K562 (cell line): ENCODE measurements around the gene TCF7. TPM values are rescaled to one million over a fixed set of nuclear protein-coding genes. Genes with fewer than 3 reads are reported as not detected.

ENCODE experiments used
- ATAC-seq: fragments of 200-7000 bp; cut with Tn5 transposase; 3 replicates; pipeline ENCODE4 v1.9.1; 2020; ENCODE audit warnings: moderate library complexity
- BruUV-seq: library from RNA; stranded (reverse); fragments of 400-500 nt; replicated peaks from 2 replicates; lab custom pipeline; 2021; lab: Mats Ljungman, UMichigan
- CTCF ChIA-PET: fragments of 300-600 bp; formaldehyde crosslinking; extraction: SDS; loops from one replicate; lab custom pipeline; 2021; ENCODE audit warnings: low intra/inter-chr PET ratio; lab: Yijun Ruan, JAX
- POLR2A ChIA-PET: fragments of 300-600, 350-650 bp; sonication (Branson Sonifier 250); formaldehyde crosslinking; extraction: SDS; loops from one replicate; lab custom pipeline; 2021; ENCODE audit warnings: antibody characterized with exemption, inconsistent platforms; lab: Yijun Ruan, JAX
- DNase-seq, 4 experiments: peaks; one replicate each; pipeline versions ENCODE4 v3.0.0 to v3.0.0-alpha.2; 2011 to 2018; ENCODE audit warnings: low spot score in 3 of 4, mixed read lengths in 3 of 4; ENCODE audit errors: extremely low read depth in 1 of 4
- FAIRE-seq: peaks from 2 replicates; lab custom pipeline; 2011; peaks lifted over from hg19 to GRCh38; lab: Jason Lieb, UNC
- H2AFZ ChIP-seq: 2 replicates; pipeline ENCODE4 v1.6.0; 2011; ENCODE audit warnings: low read depth, low read length, control low read depth, inconsistent platforms
- H3K27ac ChIP-seq: fragments of 200-600 bp; 3 replicates; pipeline ENCODE4 v1.8.0; 2011; ENCODE audit warnings: low read depth, mild to moderate bottlenecking, control low read depth, inconsistent platforms, low read length, moderate library complexity, mixed read lengths; ENCODE audit errors: extremely low read depth
- H3K27me3 ChIP-seq, 2 experiments: fragments of 300-600 bp in 1 of 2; 2 replicates in 1 of 2; 3 replicates in 1 of 2; pipeline versions ENCODE4 v1.6.0 to v1.8.0; 2011; ENCODE audit warnings: inconsistent platforms in 2 of 2, low read length in 2 of 2, mild to moderate bottlenecking in 1 of 2, mixed read lengths in 1 of 2, moderate library complexity in 1 of 2; ENCODE audit not compliant: control insufficient read depth in 2 of 2, insufficient read depth in 2 of 2
- H3K36me3 ChIP-seq: fragments of 300-600 bp; 3 replicates; pipeline ENCODE4 v1.8.0; 2011; ENCODE audit warnings: mild to moderate bottlenecking, low read length, inconsistent platforms; ENCODE audit not compliant: control insufficient read depth, insufficient read depth
- H3K4me1 ChIP-seq, 2 experiments: fragments of 200-600 bp in 1 of 2; replicated peaks in 1 of 2; 2 replicates in 1 of 2; 3 replicates in 1 of 2; pipeline versions ENCODE4 v1.5.1 to v1.8.0; 2011; ENCODE audit warnings: inconsistent platforms in 2 of 2, low read length in 2 of 2, mild to moderate bottlenecking in 1 of 2, mixed read lengths in 1 of 2, moderate library complexity in 1 of 2; ENCODE audit not compliant: control insufficient read depth in 2 of 2, insufficient read depth in 2 of 2
- H3K4me2 ChIP-seq: 2 replicates; pipeline ENCODE4 v1.6.1; 2011; ENCODE audit warnings: low read length, control low read depth, inconsistent platforms, mixed read lengths; ENCODE audit not compliant: insufficient read depth
- H3K4me3 ChIP-seq: fragments of 200-600 bp; sonication (generic), shearing (Covaris generic); 2 replicates; pipeline ENCODE4 v1.5.1; 2016; ENCODE audit warnings: control low read depth, inconsistent platforms
- H3K79me2 ChIP-seq: fragments of 200-600 bp; 3 replicates; pipeline ENCODE4 v1.8.0; 2011; ENCODE audit warnings: low read length, inconsistent platforms; ENCODE audit not compliant: control insufficient read depth, insufficient read depth
- H3K9ac ChIP-seq, 2 experiments: 2 replicates each; pipeline versions ENCODE4 v1.6.0 to v1.6.1; 2011; ENCODE audit warnings: low read depth in 2 of 2, low read length in 2 of 2, control low read depth in 1 of 2, inconsistent platforms in 1 of 2, mild to moderate bottlenecking in 1 of 2, mixed read lengths in 1 of 2; ENCODE audit not compliant: insufficient read depth in 1 of 2
- H3K9me1 ChIP-seq: one replicate; pipeline ENCODE4 v1.6.0; 2011; ENCODE audit warnings: inconsistent platforms, mild to moderate bottlenecking, low read length, moderate library complexity; ENCODE audit not compliant: control insufficient read depth, insufficient read depth
- H3K9me3 ChIP-seq: replicated peaks from 2 replicates; pipeline ENCODE4 v1.5.1; 2011; ENCODE audit warnings: low read depth, low read length, inconsistent platforms; ENCODE audit not compliant: control insufficient read depth, insufficient read depth
- H4K20me1 ChIP-seq: replicated peaks from 2 replicates; pipeline ENCODE4 v1.6.1; 2011; ENCODE audit warnings: low read length, inconsistent platforms, mixed read lengths; ENCODE audit not compliant: control insufficient read depth, insufficient read depth
- ATF4 ChIP-seq: fragments of 450-650 bp; formaldehyde crosslinking; IDR thresholded peaks from 2 replicates; pipeline ENCODE4 v1.4.0; 2022; ENCODE audit warnings: mild to moderate bottlenecking, moderate library complexity
- BCL6 ChIP-seq: fragments of 250-450 bp; sonication (Bioruptor Pico); IDR thresholded peaks from 2 replicates; pipeline ENCODE4 v1.4.0; 2020
- E4F1 ChIP-seq: fragments of 250-450 bp; sonication (Bioruptor Pico); IDR thresholded peaks from 2 replicates; pipeline ENCODE4 v1.5.0; 2021; ENCODE audit warnings: mild to moderate bottlenecking, borderline replicate concordance
- GTF2B ChIP-seq: IDR thresholded peaks from 2 replicates; pipeline ENCODE4 v1.6.1; 2011; ENCODE audit not compliant: insufficient read length; ENCODE audit errors: extremely low read depth
- HES1 ChIP-seq: fragments of 450-650 bp; IDR thresholded peaks from 2 replicates; pipeline ENCODE4 v1.6.1; 2016; ENCODE audit warnings: low read depth, mild to moderate bottlenecking, moderate library complexity
- HMG20A ChIP-seq: fragments of 450-650 bp; formaldehyde crosslinking; conservative IDR thresholded peaks from 2 replicates; pipeline ENCODE4 v1.4.0; 2020; ENCODE audit warnings: mild to moderate bottlenecking, mixed read lengths
- MLX ChIP-seq, 2 experiments: fragments of 450-650 bp in 1 of 2; sonication (generic) in 1 of 2; formaldehyde crosslinking; conservative IDR thresholded peaks; 2 replicates each; pipeline versions ENCODE4 v1.4.0 to v1.8.1; 2020 to 2022; ENCODE audit warnings: mild to moderate bottlenecking in 1 of 2, missing genetic modification reagents in 1 of 2
- TARDBP ChIP-seq: fragments of 450-650 bp; IDR thresholded peaks from 2 replicates; pipeline ENCODE4 v1.6.1; 2016
- XRCC3 ChIP-seq: fragments of 450-650 bp; IDR thresholded peaks from 2 replicates; pipeline ENCODE4 v1.6.1; 2017; ENCODE audit warnings: mild to moderate bottlenecking, moderate library complexity
- ZBTB34 ChIP-seq: fragments of 250-450 bp; sonication (Bioruptor Pico); IDR thresholded peaks from 2 replicates; pipeline ENCODE4 v1.8.0; 2021; ENCODE audit warnings: mild to moderate bottlenecking, moderate library complexity
- ZBTB9 ChIP-seq: fragments of 450-650 bp; formaldehyde crosslinking; IDR thresholded peaks from 2 replicates; pipeline ENCODE4 v1.4.0; 2020; ENCODE audit warnings: mild to moderate bottlenecking, moderate library complexity
- ZNF766 ChIP-seq: fragments of 200-800 bp; sonication (Bioruptor generic); conservative IDR thresholded peaks from 2 replicates; pipeline ENCODE4 v1.6.1; 2016; ENCODE audit warnings: missing genetic modification characterization, missing compliant biosample characterization
- WGBS: fragments of 100-300 bp; shearing (Covaris generic); methylation state at CpG from one replicate; pipeline ENCODE4 v1.1.6; 2016; ENCODE audit warnings: low coverage, mixed read lengths; ENCODE audit not compliant: insufficient coverage; ENCODE audit errors: missing lambda C conversion rate; 5-methylcytosine and 5-hydroxymethylcytosine counted together
- in situ Hi-C: fragments of 300-500 bp; cut with MboI; formaldehyde crosslinking; loops from 4 replicates; pipeline ENCODE4 v1.15.0; 2018; ENCODE audit warnings: inconsistent platforms, mixed read lengths
- intact Hi-C: fragments of 100-400 bp; cut with micrococcal nuclease; formaldehyde crosslinking; loops from 2 replicates; pipeline ENCODE4 v1.14.2; 2022
- polyA plus RNA-seq, 8 experiments: library from polyadenylated mRNA; depleted of rRNA in 4 of 8; stranded (reverse) in 5 of 8; unstranded in 3 of 8; fragments of >200 nt; fragmentation: Nextera tagmentation in 2 of 8; fragmentation: Illumina TruSeq in 1 of 8; extraction: Ambion mirVana in 2 of 8; extraction: Trizol in 1 of 8; gene quantifications; 2 replicates each; pipeline versions ENCODE4 v1.2.1 to v1.2.3, GENCODE V29; 2011 to 2014; ENCODE audit warnings: inconsistent platforms in 1 of 8, missing spikeins in 1 of 8
- total RNA-seq, 7 experiments: library from RNA; depleted of rRNA in 6 of 7; stranded (reverse); fragments of >200 nt in 6 of 7; fragmentation: Illumina TruSeq in 2 of 7; extraction: Trizol in 2 of 7; gene quantifications; 2 replicates each; pipeline versions ENCODE4 v1.2.1 to v1.2.3, GENCODE V29; 2011 to 2021; ENCODE audit warnings: low replicate concordance in 1 of 7

The TCF7 gene
- total and polyA plus RNA-seq, 9 of the 15 experiments (the other 6 are each of a cell fraction or from before 2014, with no cell fraction given): 1.6 to 14.9 (median 4.2) TPM

- intact Hi-C loops: no loop called here
- Histone ChIP-seq H3K9me3 (no peaks in the 10 kb centered on the region), H2AFZ (no peak overlapping the region), H3K4me2 (no peak overlapping the region), H3K27me3 (no peaks in the 10 kb centered on the region), H3K4me1 (peaks cover 17 to 31% of the 10 kb centered on the region in 2 experiments; a peak in 4 of 5 replicates), H3K4me3 (no peak overlapping the region), H3K9me1 (peaks cover 3% of the 10 kb centered on the region), H3K79me2 (no peaks in the 10 kb centered on the region), H3K27ac (no peak overlapping the region), H4K20me1 (no peaks in the 10 kb centered on the region), H3K36me3 (no peaks in the 10 kb centered on the region), H3K9ac (no peak overlapping the region)
- POLR2A ChIA-PET: interaction anchor here (0.7 kb wide), 1 partner anchor 36 kb away, joined by 3 read pairs; no protein-coding TSS in a partner anchor
- CTCF ChIA-PET: no interaction called here
- no peak for ATAC-seq
- in situ Hi-C loops: no loop called here
- 36% methylated on average over 10 of the region's 10 CpGs for WGBS
- no TSS peak for BruUV-seq
- FAIRE-seq: no peak
- no peak for DNase-seq
- TF ChIP-seq ZBTB9 (CRISPR knock-in tag): no peak
- no peak for TF ChIP-seq BCL6 (CRISPR knock-in tag)
- no peak for TF ChIP-seq XRCC3
- no peak for TF ChIP-seq HMG20A (CRISPR knock-in tag)
- no peak for TF ChIP-seq ZBTB34
- TF ChIP-seq MLX (CRISPR knock-in tag; conservative IDR thresholded peaks at IDR 0.05): no peak
- no peak for TF ChIP-seq ATF4 (CRISPR knock-in tag)
- no peak for TF ChIP-seq GTF2B
- no peak for TF ChIP-seq E4F1 (CRISPR knock-in tag)
- TF ChIP-seq TARDBP: no peak
- no peak for TF ChIP-seq ZNF766 (CRISPR knock-in tag)
- no peak for TF ChIP-seq HES1
Observed at GRCh38 chr5:134110382-134110781, 4.1 kb upstream of the TCF7 start.
